Measurements from ENCODE around the gene ACACB. TPM values are rescaled to one million over a fixed set of nuclear protein-coding genes. Genes with fewer than 3 reads are reported as not detected.

ACACB gene
- total RNA-seq, 1 experiment from 2014 or later, result 26.2 TPM

DNA sequence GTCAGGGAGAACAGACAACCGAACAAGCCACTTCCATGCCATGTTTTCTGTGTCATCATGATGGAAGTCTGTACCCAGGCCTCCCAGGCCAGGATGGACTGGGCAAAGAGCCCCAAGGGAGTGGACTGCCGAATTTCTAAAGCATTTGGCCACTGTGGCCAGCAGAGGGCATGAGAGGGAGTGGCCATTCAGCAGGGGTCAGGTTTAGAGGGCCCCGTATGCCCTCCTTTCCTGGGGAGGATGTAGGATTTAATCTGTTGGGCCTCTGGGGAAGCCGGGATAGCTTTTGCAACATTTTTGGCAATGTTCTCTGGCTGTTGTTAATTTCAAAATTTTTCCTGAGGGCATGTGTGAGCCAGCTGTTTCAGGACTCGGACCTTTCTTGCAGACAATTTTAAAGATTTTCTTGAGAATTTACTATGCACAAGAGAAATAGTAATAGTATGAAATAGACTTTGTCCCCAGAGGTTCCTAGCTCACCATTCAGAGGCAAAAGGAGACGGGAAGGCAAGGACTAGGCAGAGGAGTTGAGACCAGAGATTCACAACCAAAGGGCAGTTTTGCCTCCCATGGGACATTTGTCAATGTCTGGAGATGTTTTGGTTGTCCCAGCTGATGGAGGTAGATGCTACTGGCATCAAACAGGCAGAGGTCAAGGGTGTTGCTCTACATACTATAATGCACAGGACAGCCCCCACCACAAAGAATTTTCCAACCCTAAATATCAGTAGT, 18.0 kb downstream of the ACACB start:
- Histone ChIP-seq H3K4me1 (no peaks in the 10 kb centered on the region), H3K9me3 (peaks cover 6% of the 10 kb centered on the region), H3K4me3 (ENCODE audit: low read depth, low read length) (no peak overlapping the region), H3K36me3 (ENCODE audit: control insufficient read depth, insufficient read depth, low read length) (no peaks in the 10 kb centered on the region), H3K27me3 (replicated peaks; ENCODE audit: control insufficient read depth, insufficient read depth, low read length) (no peaks in the 10 kb centered on the region)
- H3K27ac Mint-ChIP-seq (ENCODE audit: unreplicated experiment), result no peak overlapping the region
- peaks cover 9% of the 10 kb centered on the region for H3K9me3 Mint-ChIP-seq (ENCODE audit: unreplicated experiment)
- H3K4me1 Mint-ChIP-seq (ENCODE audit: low read depth, unreplicated experiment), result no peaks in the 10 kb centered on the region
- DNase-seq, result peak in 1 of 2 experiments; percentile 58
- TF ChIP-seq CTCF (IDR thresholded peaks at IDR 0.05; ENCODE audit: insufficient read depth in 1 of 2, low read depth in 1 of 2, low read length in 1 of 2, severe bottlenecking in 1 of 2, unreplicated experiment in 1 of 2), result peak; percentile 74 to 76
- no TSS peak for BruUV-seq (replicated peaks)
- peaks cover 5% of the 10 kb centered on the region for H3K36me3 Mint-ChIP-seq (ENCODE audit: insufficient read depth, unreplicated experiment)
- no peak overlapping the region for H3K4me3 Mint-ChIP-seq (ENCODE audit: unreplicated experiment)
- CTCF ChIA-PET, result interaction anchor here (0.9 kb wide), 1 partner anchor 21 kb away, joined by 3 read pairs; no protein-coding TSS in a partner anchor
- POLR2A ChIA-PET, result no interaction called here
- intact Hi-C loops (cut with micrococcal nuclease; ENCODE audit: unreplicated experiment), result no loop called here
- H3K27me3 Mint-ChIP-seq (ENCODE audit: insufficient read depth, unreplicated experiment), result no peaks in the 10 kb centered on the region

- TF ChIP-seq CTCF (IDR thresholded peaks at IDR 0.05; ENCODE audit: insufficient read depth in 1 of 2, low read depth in 1 of 2, low read length in 1 of 2, severe bottlenecking in 1 of 2, unreplicated experiment in 1 of 2), result no peak
- H3K36me3 ChIP-seq (ENCODE audit: control insufficient read depth, insufficient read depth, low read length), result no peaks in the 10 kb centered on the region
- Mint-ChIP-seq H3K4me3 (ENCODE audit: unreplicated experiment) (no peak overlapping the region), H3K4me1 (ENCODE audit: low read depth, unreplicated experiment) (no peaks in the 10 kb centered on the region), H3K27ac (ENCODE audit: unreplicated experiment) (no peak overlapping the region), H3K36me3 (ENCODE audit: insufficient read depth, unreplicated experiment) (peaks cover 5% of the 10 kb centered on the region), H3K9me3 (ENCODE audit: unreplicated experiment) (peaks cover 9% of the 10 kb centered on the region), H3K27me3 (ENCODE audit: insufficient read depth, unreplicated experiment) (no peaks in the 10 kb centered on the region)
- intact Hi-C loops (cut with micrococcal nuclease; ENCODE audit: unreplicated experiment), result no loop called here
- ChIA-PET CTCF (interaction anchor here (0.8 to 0.9 kb wide), 2 partner anchors 10 to 23 kb away, joined by 3 read pairs; no protein-coding TSS in a partner anchor), POLR2A (no interaction called here)
- H3K27me3 ChIP-seq (replicated peaks; ENCODE audit: control insufficient read depth, insufficient read depth, low read length), result no peaks in the 10 kb centered on the region
- H3K4me3 ChIP-seq (ENCODE audit: low read depth, low read length), result no peak overlapping the region
- no peaks in the 10 kb centered on the region for H3K4me1 ChIP-seq
- no peak for DNase-seq
- peaks cover 6% of the 10 kb centered on the region for H3K9me3 ChIP-seq
- no TSS peak for BruUV-seq (replicated peaks)
Measured at GRCh38 chr12:109137055-109137454, 20.7 kb downstream of the ACACB start.

DNA sequence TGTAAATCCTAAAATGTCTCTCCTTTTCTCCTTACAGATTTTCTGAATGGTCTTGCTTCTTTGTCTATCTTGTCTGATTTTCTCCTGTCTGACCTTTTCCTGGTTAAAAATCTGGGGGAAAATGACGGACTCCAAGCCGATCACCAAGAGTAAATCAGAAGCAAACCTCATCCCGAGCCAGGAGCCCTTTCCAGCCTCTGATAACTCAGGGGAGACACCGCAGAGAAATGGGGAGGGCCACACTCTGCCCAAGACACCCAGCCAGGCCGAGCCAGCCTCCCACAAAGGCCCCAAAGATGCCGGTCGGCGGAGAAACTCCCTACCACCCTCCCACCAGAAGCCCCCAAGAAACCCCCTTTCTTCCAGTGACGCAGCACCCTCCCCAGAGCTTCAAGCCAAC, 23.0 kb downstream of the ACACB start:
- Histone ChIP-seq H3K4me1 (peaks cover 3% of the 10 kb centered on the region; the same call in 1 of the 2 replicates), H3K27me3 (replicated peaks; ENCODE audit: control insufficient read depth, insufficient read depth, low read length) (no peaks in the 10 kb centered on the region), H3K4me3 (ENCODE audit: low read depth, low read length) (no peak overlapping the region), H3K9me3 (peaks cover 6% of the 10 kb centered on the region), H3K36me3 (ENCODE audit: control insufficient read depth, insufficient read depth, low read length) (no peaks in the 10 kb centered on the region)
- DNase-seq, result no peak
- CTCF ChIA-PET, result interaction anchor here (0.9 kb wide), 1 partner anchor 15 kb away, joined by 3 read pairs; no protein-coding TSS in a partner anchor
- no peak for TF ChIP-seq CTCF (IDR thresholded peaks at IDR 0.05; ENCODE audit: insufficient read depth in 1 of 2, low read depth in 1 of 2, low read length in 1 of 2, severe bottlenecking in 1 of 2, unreplicated experiment in 1 of 2)
- no peaks in the 10 kb centered on the region for H3K27me3 Mint-ChIP-seq (ENCODE audit: insufficient read depth, unreplicated experiment)
- intact Hi-C loops (cut with micrococcal nuclease; ENCODE audit: unreplicated experiment), result no loop called here
- H3K36me3 Mint-ChIP-seq (ENCODE audit: insufficient read depth, unreplicated experiment), result no peaks in the 10 kb centered on the region
- no TSS peak for BruUV-seq (replicated peaks)
- H3K27ac Mint-ChIP-seq (ENCODE audit: unreplicated experiment), result no peak overlapping the region
- peaks cover 9% of the 10 kb centered on the region for H3K9me3 Mint-ChIP-seq (ENCODE audit: unreplicated experiment)
- H3K4me1 Mint-ChIP-seq (ENCODE audit: low read depth, unreplicated experiment), result no peaks in the 10 kb centered on the region
- H3K4me3 Mint-ChIP-seq (ENCODE audit: unreplicated experiment), result no peak overlapping the region
- POLR2A ChIA-PET, result no interaction called here
